Activated CD4-positive, alpha-beta T cell treated with anti-CD3 and anti-CD28 coated beads for 36 hours (primary cell): ENCODE results near the gene C1orf50. TPM values are rescaled to one million over a fixed set of nuclear protein-coding genes. Genes with fewer than 3 reads are reported as not detected.
"Not testable (repeated sequence)": the region's sequence is repeated elsewhere in the genome, so short reads cannot be mapped to it uniquely, and the experiment has no call there.

Experiments
- ATAC-seq: fragments of 200-7000 bp; cut with Tn5 transposase; one replicate; pipeline ENCODE4 v1.10.0; 2021; ENCODE audit warnings: mild to moderate bottlenecking, moderate library complexity
- CTCF ChIA-PET: fragments of 350-600 bp; sonication (Branson Sonifier 250); formaldehyde crosslinking; loops from one replicate; lab custom pipeline; 2021; ENCODE audit warnings: antibody characterized with exemption; lab: Charles Lee
- POLR2A ChIA-PET: fragments of 350-600 bp; sonication (Branson Sonifier 250); formaldehyde crosslinking; loops from one replicate; lab custom pipeline; 2021; ENCODE audit warnings: antibody characterized with exemption, inconsistent platforms; lab: Charles Lee
- DNase-seq: peaks from one replicate; pipeline ENCODE4 v3.0.0-alpha.2; 2020
- H3K27ac Mint-ChIP-seq: one replicate; pipeline ENCODE4 v1.8.0; 2021; ENCODE audit warnings: mixed read lengths
- H3K27me3 Mint-ChIP-seq: one replicate; pipeline ENCODE4 v1.8.0; 2021; ENCODE audit warnings: mixed read lengths
- H3K36me3 Mint-ChIP-seq: one replicate; pipeline ENCODE4 v1.8.0; 2021; ENCODE audit warnings: low read depth, mixed read lengths
- H3K4me1 Mint-ChIP-seq: one replicate; pipeline ENCODE4 v1.8.0; 2021; ENCODE audit warnings: mixed read lengths
- H3K4me3 Mint-ChIP-seq: one replicate; pipeline ENCODE4 v1.8.0; 2021; ENCODE audit warnings: mild to moderate bottlenecking, moderate library complexity, mixed read lengths
- H3K9me3 Mint-ChIP-seq: one replicate; pipeline ENCODE4 v1.8.0; 2021; ENCODE audit warnings: low read depth, mixed read lengths
- intact Hi-C, 2 experiments: fragments of 100-400 bp; cut with DNase I in 1 of 2; cut with micrococcal nuclease in 1 of 2; formaldehyde crosslinking; loops; one replicate each; pipeline versions ENCODE4 v1.14.2 to v1.15.1; 2022 to 2024; cut with DNase I, micrococcal nuclease
- total RNA-seq, 2 experiments: library from RNA; stranded (reverse); gene quantifications; one replicate each; pipeline ENCODE4 v1.2.3, GENCODE V29; 2021

The C1orf50 gene
- total RNA-seq, 2 experiments from 2014 or later, result 4.0 to 8.0 TPM

DNA sequence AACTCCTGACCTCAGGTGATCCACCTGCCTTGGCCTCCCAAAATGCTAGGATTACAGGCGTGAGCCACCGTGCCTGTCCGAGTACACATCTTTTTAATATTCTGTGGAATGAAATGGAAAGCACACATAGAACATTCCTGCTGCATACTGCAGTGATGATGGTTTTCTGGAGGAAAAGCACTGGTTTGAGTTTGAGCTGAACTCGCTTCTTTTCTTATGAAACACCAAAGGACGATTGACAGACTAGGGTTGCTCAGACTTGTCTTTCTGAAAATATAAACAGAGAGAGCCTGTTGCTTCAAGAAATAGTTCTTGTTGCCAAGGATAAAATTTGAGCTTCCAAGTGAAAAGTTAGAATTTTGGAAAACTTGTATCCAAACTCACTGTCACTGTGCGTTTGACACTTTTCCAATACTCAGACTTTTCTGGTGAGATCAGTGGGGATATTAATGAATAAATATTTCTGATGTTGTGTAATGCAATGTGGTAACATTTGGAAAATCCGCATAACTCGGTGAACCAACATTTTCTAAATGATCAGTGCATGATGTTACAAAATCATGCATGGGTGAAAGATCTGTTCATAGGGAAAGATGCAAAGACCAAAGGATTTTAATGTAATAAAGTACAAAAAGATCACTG, 34.9 kb downstream of the C1orf50 start:
- Mint-ChIP-seq H3K4me1 (no peaks in the 10 kb centered on the region), H3K27ac (no peak overlapping the region), H3K36me3 (peaks cover 5% of the 10 kb centered on the region), H3K9me3 (no peaks in the 10 kb centered on the region), H3K4me3 (no peak overlapping the region), H3K27me3 (no peaks in the 10 kb centered on the region)
- ChIA-PET CTCF (interaction anchor here (0.6 kb wide), 1 partner anchor 1336 kb away, joined by 3 read pairs; no protein-coding TSS in a partner anchor), POLR2A (no interaction called here)
- no peak for DNase-seq
- no peak for ATAC-seq
- intact Hi-C loops, result no loop called here

DNA sequence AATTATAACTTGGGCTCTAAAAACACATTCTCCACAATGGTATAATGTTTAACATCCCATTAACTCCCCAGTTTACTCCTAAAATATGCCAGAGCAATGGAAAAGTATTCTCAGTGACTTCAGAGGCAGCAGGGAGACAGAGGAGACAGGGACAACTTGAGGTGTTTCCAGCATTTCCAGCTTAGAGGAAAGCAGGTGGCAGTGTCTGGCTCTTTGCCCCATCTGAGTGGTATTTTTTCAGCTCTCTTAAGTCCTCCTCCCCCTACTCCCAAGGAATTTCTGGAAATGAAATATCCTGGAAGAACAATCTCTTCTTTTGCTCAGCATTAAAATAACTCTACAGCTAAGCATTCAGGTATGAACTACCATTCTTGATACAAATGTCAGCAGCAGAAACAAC, 39.1 kb downstream of the C1orf50 start:
- no peak overlapping the region for H3K27ac Mint-ChIP-seq
- POLR2A ChIA-PET, result no interaction called here
- no peak overlapping the region for H3K4me3 Mint-ChIP-seq
- H3K36me3 Mint-ChIP-seq, result peaks cover 5% of the 10 kb centered on the region
- intact Hi-C loops, result no loop called here
- CTCF ChIA-PET, result interaction anchor here (0.5 to 0.8 kb wide), 2 partner anchors 26 to 97 kb away, joined by 3 to 4 read pairs; no protein-coding TSS in a partner anchor
- no peak for DNase-seq
- no peak for ATAC-seq
- H3K4me1 Mint-ChIP-seq, result peaks cover 3% of the 10 kb centered on the region
- no peaks in the 10 kb centered on the region for H3K9me3 Mint-ChIP-seq
- H3K27me3 Mint-ChIP-seq, result no peaks in the 10 kb centered on the region

- ATAC-seq (no peak), DNase-seq (no peak)
- CTCF ChIA-PET, result interaction anchor here (0.5 to 0.8 kb wide), 2 partner anchors 27 to 97 kb away, joined by 3 to 4 read pairs; no protein-coding TSS in a partner anchor
- Mint-ChIP-seq H3K27ac (no peak overlapping the region), H3K27me3 (no peaks in the 10 kb centered on the region), H3K9me3 (no peaks in the 10 kb centered on the region), H3K36me3 (peaks cover 5% of the 10 kb centered on the region), H3K4me3 (no peak overlapping the region), H3K4me1 (peaks cover 3% of the 10 kb centered on the region)
- intact Hi-C loops, result no loop called here
- POLR2A ChIA-PET, result no interaction called here
Measured at GRCh38 chr1:42806593-42806992, 39.5 kb downstream of the C1orf50 start.

DNA sequence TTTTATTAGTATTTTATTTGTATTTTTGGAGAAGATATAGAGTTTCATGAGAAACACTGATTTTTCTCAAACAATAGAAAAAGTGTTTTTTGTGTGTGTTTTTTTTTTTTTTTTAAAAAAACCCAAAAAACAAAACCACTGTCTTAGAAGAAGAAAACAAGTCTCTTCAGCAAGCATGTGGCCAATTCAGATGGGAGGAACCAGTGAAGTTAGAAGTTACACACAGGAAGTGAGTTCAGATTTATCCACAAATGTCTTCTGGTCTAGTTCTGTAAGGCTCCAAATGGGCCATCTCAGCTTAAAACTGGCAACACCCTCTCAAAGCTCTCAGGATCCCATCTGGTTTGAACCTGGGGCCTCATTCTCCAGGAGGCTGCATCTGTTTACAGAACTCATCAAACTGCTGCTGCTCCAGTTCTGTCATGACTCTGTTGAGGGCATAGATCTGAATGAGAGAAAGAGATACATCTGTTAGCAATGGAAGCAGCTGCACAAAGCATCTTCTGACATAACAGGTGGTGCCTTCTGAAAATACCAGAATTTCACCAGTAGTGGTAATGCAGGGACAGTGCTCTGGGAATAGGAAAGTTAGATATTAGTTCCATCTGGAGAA, 40.1 kb downstream of the C1orf50 start:
- Mint-ChIP-seq H3K27ac (no peak overlapping the region), H3K4me3 (no peak overlapping the region), H3K4me1 (peaks cover 3% of the 10 kb centered on the region), H3K27me3 (no peaks in the 10 kb centered on the region), H3K36me3 (peaks cover 5% of the 10 kb centered on the region), H3K9me3 (no peaks in the 10 kb centered on the region)
- no peak for ATAC-seq
- intact Hi-C loops, result no loop called here
- DNase-seq, result no peak
- ChIA-PET CTCF (interaction anchor here (1.1 kb wide), 1 partner anchor 18 kb away, joined by 3 read pairs; no protein-coding TSS in a partner anchor), POLR2A (interaction anchor here (0.5 kb wide), 1 partner anchor 24 kb away, joined by 4 read pairs; no protein-coding TSS in a partner anchor)

- DNase-seq, H3K9me3 Mint-ChIP-seq, ATAC-seq, H3K27me3 Mint-ChIP-seq, H3K4me3 Mint-ChIP-seq, H3K27ac Mint-ChIP-seq, POLR2A ChIA-PET, H3K36me3 Mint-ChIP-seq, intact Hi-C loops: not testable (repeated sequence)
- peaks cover 16% of the 10 kb centered on the region for H3K4me1 Mint-ChIP-seq
- CTCF ChIA-PET, result interaction anchor here (3.9 kb wide), 1 partner anchor 32 kb away, joined by 27 read pairs; the partner anchor contains the start of gene ZNF691
Measured at GRCh38 chr1:42814815-42815214, 47.8 kb downstream of the C1orf50 start.

- Mint-ChIP-seq H3K4me3 (peak overlapping the region; percentile 77), H3K27ac (peak overlapping the region; percentile 84), H3K27me3 (peaks cover 2% of the 10 kb centered on the region), H3K9me3 (no peaks in the 10 kb centered on the region), H3K4me1 (peaks cover 16% of the 10 kb centered on the region), H3K36me3 (peaks cover 4% of the 10 kb centered on the region)
- POLR2A ChIA-PET, result interaction anchor here (0.6 to 2.8 kb wide), 4 partner anchors 30 to 56 kb away, joined by 3 to 13 read pairs (median 8); partner anchors contain the start of genes C1orf50, P3H1 and ZNF691
- intact Hi-C loops, result loop anchor here in 1 of 2 experiments (2.0 kb wide), 2 partner anchors 133 to 1215 kb away; partner anchors contain the start of genes SLC6A9 and YBX1
- CTCF ChIA-PET, result interaction anchor here (0.6 to 3.9 kb wide), 7 partner anchors 9 to 191 kb away, joined by 3 to 27 read pairs (median 5); partner anchors contain the start of genes C1orf50, P3H1 and ZNF691
- ATAC-seq (peak; percentile 10), DNase-seq (peak; percentile 41)
Measured at GRCh38 chr1:42815941-42816584, 49.0 kb downstream of the C1orf50 start.

- H3K4me1 Mint-ChIP-seq, result peaks cover 16% of the 10 kb centered on the region
- H3K4me3 Mint-ChIP-seq, result peak within 1 kb of the TSS; percentile 77
- no peaks in the 10 kb centered on the region for H3K9me3 Mint-ChIP-seq
- H3K27me3 Mint-ChIP-seq, result peaks cover 2% of the 10 kb centered on the region
- DNase-seq (peak; percentile 98), ATAC-seq (peak; percentile 90)
- peak within 1 kb of the TSS; percentile 84 for H3K27ac Mint-ChIP-seq
- H3K36me3 Mint-ChIP-seq, result peaks cover 4% of the 10 kb centered on the region
- CTCF ChIA-PET, result interaction anchor here (0.5 to 3.9 kb wide), 11 partner anchors 8 to 191 kb away, joined by 3 to 27 read pairs (median 5); partner anchors contain the start of genes C1orf50, P3H1 and ZNF691
- POLR2A ChIA-PET, result interaction anchor here (0.8 to 2.8 kb wide), 3 partner anchors 30 to 50 kb away, joined by 3 to 13 read pairs (median 12); partner anchors contain the start of genes C1orf50, P3H1 and ZNF691
- intact Hi-C loops, result loop anchor here (1.0 to 2.0 kb wide), 11 partner anchors 29 to 1214 kb away; partner anchors contain the start of genes C1orf50 (in 2 of the 2), P3H1 (in 2 of the 2), ZNF691 (in 2 of the 2) and CCDC30 (in 1 of the 2)
Measured at GRCh38 chr1:42816585-42817439, 49.8 kb downstream of the C1orf50 start, which contains the start of the genes ERMAP and SVBP. TSS of gene ERMAP (plus strand) at chr1:42817122. CDS start at chr1:42830449, 13,327 bp downstream. TSS of gene SVBP (minus strand) at chr1:42817397. CDS start at chr1:42816544, 853 bp downstream.

GRCh38 chr1:42817440-42817767, 50.4 kb downstream of the C1orf50 start:
- Mint-ChIP-seq H3K27ac (no peak overlapping the region), H3K9me3 (no peaks in the 10 kb centered on the region), H3K4me1 (peaks cover 16% of the 10 kb centered on the region), H3K4me3 (peak overlapping the region; percentile 77), H3K36me3 (peaks cover 4% of the 10 kb centered on the region), H3K27me3 (peaks cover 2% of the 10 kb centered on the region)
- ChIA-PET POLR2A (interaction anchor here (0.6 to 2.8 kb wide), 4 partner anchors 9 to 51 kb away, joined by 3 to 13 read pairs (median 8); partner anchors contain the start of genes C1orf50, P3H1 and ZNF691), CTCF (interaction anchor here (0.5 to 3.9 kb wide), 7 partner anchors 18 to 104 kb away, joined by 3 to 27 read pairs (median 5); partner anchors contain the start of genes C1orf50, P3H1 and ZNF691)
- ATAC-seq (no peak), DNase-seq (no peak)
- intact Hi-C loops, result loop anchor here (1.0 to 2.0 kb wide), 11 partner anchors 29 to 1213 kb away; partner anchors contain the start of genes C1orf50 (in 2 of the 2), P3H1 (in 2 of the 2), ZNF691 (in 2 of the 2) and CCDC30 (in 1 of the 2)

- peak overlapping the region; percentile 50 for H3K4me3 Mint-ChIP-seq
- peaks cover 4% of the 10 kb centered on the region for H3K36me3 Mint-ChIP-seq
- H3K9me3 Mint-ChIP-seq, result no peaks in the 10 kb centered on the region
- no peak for ATAC-seq
- peaks cover 21% of the 10 kb centered on the region for H3K4me1 Mint-ChIP-seq
- peaks cover 2% of the 10 kb centered on the region for H3K27me3 Mint-ChIP-seq
- intact Hi-C loops, result loop anchor here (1.0 to 2.0 kb wide), 11 partner anchors 28 to 1213 kb away; partner anchors contain the start of genes C1orf50 (in 2 of the 2), P3H1 (in 2 of the 2), ZNF691 (in 2 of the 2) and CCDC30 (in 1 of the 2)
- ChIA-PET POLR2A (interaction anchor here (0.6 to 2.8 kb wide), 5 partner anchors 9 to 141 kb away, joined by 3 to 13 read pairs (median 3); partner anchors contain the start of genes C1orf50, P3H1 and ZNF691), CTCF (interaction anchor here (1.0 to 3.9 kb wide), 5 partner anchors 18 to 52 kb away, joined by 3 to 27 read pairs (median 5); partner anchors contain the start of genes C1orf50, P3H1 and ZNF691)
- no peak for DNase-seq
- H3K27ac Mint-ChIP-seq, result no peak overlapping the region
Measured at GRCh38 chr1:42817976-42818375, 50.9 kb downstream of the C1orf50 start.
